Renal cortex interstitium (tissue), 11 donors: ENCODE measurements around the gene CCNL1. TPM values are rescaled to one million over a fixed set of nuclear protein-coding genes. Genes with fewer than 3 reads are reported as not detected.
A peak's percentile ranks its signal among the peaks of the same experiment; 100 is the strongest.
"Not testable (repeated sequence)": the region's sequence is repeated elsewhere in the genome, so short reads cannot be mapped to it uniquely, and the experiment has no call there.

Experiments used
- DNase-seq, 11 donors: peaks; one replicate each; pipeline ENCODE4 v3.0.0-alpha.2; 2013; ENCODE audit warnings: low read depth in 9 of 11, low spot score in 4 of 11; ENCODE audit errors: extremely low read depth in 1 of 11
- polyA plus RNA-seq, 3 donors: library from polyadenylated mRNA; unstranded; fragments of 120-200 nt; gene quantifications; one replicate each; pipeline ENCODE4 v1.2.1, GENCODE V29; 2013; ENCODE audit not compliant: insufficient read length in 3 of 3

CCNL1 gene
- polyA plus RNA-seq, 3 donors: 145 to 231 (median 205) TPM

GRCh38 chr3:157175691-157176507 is 16.0 kb upstream of the CCNL1 start:
- DNase-seq: peak in 3 of 11 donors; percentile 15 to 27 (median 27)

GRCh38 chr3:157174649-157175498 is 14.9 kb upstream of the CCNL1 start:
- DNase-seq: peak; percentile 98 to 100 (median 99)

GRCh38 chr3:157174290-157174648 is 14.3 kb upstream of the CCNL1 start:
- peak in 1 of 11 donors; percentile 9 for DNase-seq

GRCh38 chr3:157173343-157173742 is 13.4 kb upstream of the CCNL1 start:
- DNase-seq: not testable (repeated sequence)

- DNase-seq: no peak
Observed at GRCh38 chr3:157172746-157173145, 12.8 kb upstream of the CCNL1 start.

- DNase-seq: no peak
Observed at GRCh38 chr3:157170861-157171260, 10.9 kb upstream of the CCNL1 start.

- DNase-seq: no peak
Observed at GRCh38 chr3:157167371-157168042, 7.6 kb upstream of the CCNL1 start.

GRCh38 chr3:157166561-157166960 is 6.6 kb upstream of the CCNL1 start:
- peak in 1 of 11 donors; percentile 25 for DNase-seq

- no peak for DNase-seq
Observed at GRCh38 chr3:157166115-157166514, 6.2 kb upstream of the CCNL1 start.

GRCh38 chr3:157163217-157163953 is 3.4 kb upstream of the CCNL1 start:
- no peak for DNase-seq

GRCh38 chr3:157162620-157163019 is 2.7 kb upstream of the CCNL1 start:
- not testable (repeated sequence) for DNase-seq

GRCh38 chr3:157160658-157161424 is 894 bp upstream of the CCNL1 start:
- DNase-seq: peak in 4 of 11 donors; percentile 42 to 72 (median 50)

GRCh38 chr3:157159037-157159761 is 748 bp downstream of the CCNL1 start:
- peak in 7 of 11 donors; percentile 44 to 59 (median 53) for DNase-seq

- no peak for DNase-seq
Observed at GRCh38 chr3:157157836-157158235, 2.1 kb downstream of the CCNL1 start.

- no peak for DNase-seq
Observed at GRCh38 chr3:157156837-157157635, 2.9 kb downstream of the CCNL1 start.

- DNase-seq: no peak
Observed at GRCh38 chr3:157155591-157155990, 4.4 kb downstream of the CCNL1 start.
